ENCODE results near the gene EFS. TPM values are rescaled to one million over a fixed set of nuclear protein-coding genes. Genes with fewer than 3 reads are reported as not detected.

The EFS gene
- total RNA-seq, 1 experiment from 2014 or later: 0.36 TPM

DNA sequence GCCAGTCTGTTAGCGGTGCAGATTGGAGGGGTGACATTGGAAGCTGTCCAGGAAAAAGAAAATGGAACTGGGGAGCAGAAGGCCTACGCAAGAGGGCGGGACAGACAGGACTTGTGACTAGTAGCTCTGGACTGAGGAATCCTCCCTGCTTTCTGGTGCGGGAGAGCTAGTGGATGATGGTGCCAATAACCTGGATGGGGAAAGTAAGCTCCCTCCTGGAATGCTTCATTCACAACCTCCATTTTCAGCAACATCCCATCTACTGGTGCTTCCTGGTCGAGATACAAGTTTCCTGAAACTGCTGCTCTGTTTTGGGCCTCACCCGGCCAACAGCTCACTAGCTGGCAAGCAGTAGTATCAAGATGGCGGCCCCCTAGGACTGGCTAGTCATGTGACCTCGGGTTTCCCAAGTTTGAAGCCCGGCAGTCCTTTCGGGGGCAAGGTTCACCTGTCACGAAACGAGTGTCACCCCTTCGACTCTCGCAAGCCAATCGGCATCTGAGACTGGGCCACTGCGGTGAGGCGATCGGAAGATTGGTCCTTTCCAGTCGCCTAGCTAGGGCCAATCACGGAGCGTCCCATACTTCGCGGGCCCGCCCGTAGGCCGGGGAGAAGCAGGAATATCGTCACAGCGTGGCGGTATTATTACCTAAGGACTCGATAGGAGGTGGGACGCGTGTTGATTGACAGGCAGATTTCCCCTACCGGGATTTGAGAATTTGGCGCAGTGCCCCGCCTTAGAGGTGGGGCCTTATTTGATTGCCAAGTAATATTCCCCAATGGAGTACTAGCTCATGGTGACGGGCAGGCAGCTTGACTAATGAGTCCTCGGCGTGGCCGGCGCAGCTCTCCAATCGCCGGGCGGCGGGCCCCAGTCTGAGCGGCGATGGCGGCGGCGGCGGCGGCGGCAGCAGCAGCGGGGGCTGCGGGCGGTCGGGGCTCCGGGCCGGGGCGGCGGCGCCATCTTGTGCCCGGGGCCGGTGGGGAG lies 44.1 kb downstream of the EFS start, which contains the start of gene PABPN1:
Gene PABPN1 (plus strand): TSS at position 874 of the 988 bp plus-strand sequence. CDS start 13 bp downstream, at position 887.
- Histone ChIP-seq H3K9me2 (replicated peaks; ENCODE audit: low read length) (no peaks in the 10 kb centered on the region), H3F3A (ENCODE audit: low read length, unreplicated experiment) (no peaks in the 10 kb centered on the region), H3K9ac (ENCODE audit: low read length) (peak within 1 kb of the TSS; percentile 96), H3K4me3 (ENCODE audit: low read length) (peak within 1 kb of the TSS; percentile 99), H3K27me3 (ENCODE audit: low read length) (no peaks in the 10 kb centered on the region), H3K4me1 (ENCODE audit: insufficient read depth, low read length) (peaks cover 17% of the 10 kb centered on the region), H4K20me1 (ENCODE audit: low read length) (peaks cover 11% of the 10 kb centered on the region; the same call in 1 of the 2 replicates), H3K79me2 (ENCODE audit: low read length) (peaks cover 26% of the 10 kb centered on the region), H2AFZ (ENCODE audit: low read length) (peak within 1 kb of the TSS; percentile 89), H3K36me3 (ENCODE audit: low read depth, low read length) (peaks cover 36% of the 10 kb centered on the region), H3K4me2 (ENCODE audit: low read length) (peak within 1 kb of the TSS; percentile 94), H3K9me3 (ENCODE audit: low read length) (no peaks in the 10 kb centered on the region), H3K27ac (ENCODE audit: low read length) (peak within 1 kb of the TSS; percentile 80)
- TF ChIP-seq EZH2phosphoT487 (IDR thresholded peaks at IDR 0.05; ENCODE audit: borderline replicate concordance, low read length): no peak
- ChIA-PET CTCF (interaction anchor here (0.7 to 2.1 kb wide), 4 partner anchors 20 to 656 kb away, joined by 4 to 14 read pairs (median 5); no protein-coding TSS in a partner anchor), POLR2A (ENCODE audit: unreplicated experiment) (interaction anchor here (0.7 to 2.0 kb wide), 7 partner anchors 14 to 820 kb away, joined by 3 to 13 read pairs (median 6); partner anchors contain the start of genes BCL2L2, EMC9, HOMEZ and PPP1R3E)
- DNase-seq: peak; percentile 100
- peak; percentile 91 for ATAC-seq
- BruUV-seq (replicated peaks): TSS peak; percentile 93
- intact Hi-C loops (cut with micrococcal nuclease): loop anchor here (1.0 kb wide), 3 partner anchors 15 to 148 kb away; partner anchors contain the start of genes BCL2L2 and NGDN

DNA sequence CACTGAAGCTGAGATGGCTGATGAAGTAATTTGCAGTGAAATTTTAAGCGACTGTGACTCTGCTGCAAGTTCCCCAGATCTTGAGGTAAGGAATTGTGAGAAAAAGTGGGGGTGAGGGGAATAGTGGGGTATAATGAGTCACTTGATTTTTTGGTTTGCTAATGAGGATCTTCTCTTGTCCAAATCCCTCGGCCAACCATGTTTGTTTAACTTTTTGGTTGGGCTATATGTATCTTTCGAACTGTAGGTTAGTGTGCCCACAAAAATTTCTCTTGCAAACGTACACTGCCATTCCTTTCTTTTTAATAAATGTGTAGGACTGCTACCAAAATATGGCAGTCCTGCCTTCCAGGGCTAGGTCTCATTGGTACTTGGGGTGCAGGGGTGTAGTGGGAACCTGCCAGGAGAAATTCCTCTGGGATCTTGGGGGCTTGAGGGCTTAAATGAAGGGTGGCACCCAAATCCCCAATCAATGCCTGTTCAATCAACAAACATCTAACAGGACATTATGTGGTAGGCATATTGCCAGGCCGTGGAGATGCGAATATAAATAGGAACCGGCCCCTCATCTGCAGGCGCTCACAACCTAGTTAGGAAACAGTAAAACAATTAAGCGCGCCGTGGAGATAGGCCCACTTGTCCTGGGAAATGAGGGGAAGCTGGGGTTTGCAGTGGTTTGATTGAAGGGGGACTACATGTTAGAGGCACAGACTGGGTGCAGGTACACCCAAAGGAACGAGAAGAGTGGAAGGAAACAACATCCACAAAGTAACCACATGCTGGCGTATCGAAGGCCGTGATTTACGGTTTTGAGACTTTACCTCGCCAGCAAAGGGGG lies 45.0 kb downstream of the EFS start:
- peak overlapping the region; percentile 80 for H3K4me2 ChIP-seq (ENCODE audit: low read length)
- peaks cover 17% of the 10 kb centered on the region for H3K4me1 ChIP-seq (ENCODE audit: insufficient read depth, low read length)
- H3K36me3 ChIP-seq (ENCODE audit: low read depth, low read length): peaks cover 34% of the 10 kb centered on the region
- no peaks in the 10 kb centered on the region for H3K9me3 ChIP-seq (ENCODE audit: low read length)
- no peaks in the 10 kb centered on the region for H3K9me2 ChIP-seq (replicated peaks; ENCODE audit: low read length)
- CTCF ChIA-PET: interaction anchor here (0.6 kb wide), 1 partner anchor 24 kb away, joined by 4 read pairs; no protein-coding TSS in a partner anchor
- no TSS peak for BruUV-seq (replicated peaks)
- peaks cover 11% of the 10 kb centered on the region; the same call in 1 of the 2 replicates for H4K20me1 ChIP-seq (ENCODE audit: low read length)
- peaks cover 26% of the 10 kb centered on the region for H3K79me2 ChIP-seq (ENCODE audit: low read length)
- peak overlapping the region; percentile 89 for H2AFZ ChIP-seq (ENCODE audit: low read length)
- H3K27me3 ChIP-seq (ENCODE audit: low read length): no peaks in the 10 kb centered on the region
- peak overlapping the region; percentile 80 for H3K27ac ChIP-seq (ENCODE audit: low read length)
- intact Hi-C loops (cut with micrococcal nuclease): no loop called here
- H3K9ac ChIP-seq (ENCODE audit: low read length): peak overlapping the region; percentile 63
- no peaks in the 10 kb centered on the region for H3F3A ChIP-seq (ENCODE audit: low read length, unreplicated experiment)
- POLR2A ChIA-PET (ENCODE audit: unreplicated experiment): interaction anchor here (0.7 to 2.0 kb wide), 4 partner anchors 13 to 34 kb away, joined by 3 to 16 read pairs (median 9); partner anchors contain the start of genes BCL2L2, HOMEZ and PPP1R3E
- TF ChIP-seq, protein P1, sequence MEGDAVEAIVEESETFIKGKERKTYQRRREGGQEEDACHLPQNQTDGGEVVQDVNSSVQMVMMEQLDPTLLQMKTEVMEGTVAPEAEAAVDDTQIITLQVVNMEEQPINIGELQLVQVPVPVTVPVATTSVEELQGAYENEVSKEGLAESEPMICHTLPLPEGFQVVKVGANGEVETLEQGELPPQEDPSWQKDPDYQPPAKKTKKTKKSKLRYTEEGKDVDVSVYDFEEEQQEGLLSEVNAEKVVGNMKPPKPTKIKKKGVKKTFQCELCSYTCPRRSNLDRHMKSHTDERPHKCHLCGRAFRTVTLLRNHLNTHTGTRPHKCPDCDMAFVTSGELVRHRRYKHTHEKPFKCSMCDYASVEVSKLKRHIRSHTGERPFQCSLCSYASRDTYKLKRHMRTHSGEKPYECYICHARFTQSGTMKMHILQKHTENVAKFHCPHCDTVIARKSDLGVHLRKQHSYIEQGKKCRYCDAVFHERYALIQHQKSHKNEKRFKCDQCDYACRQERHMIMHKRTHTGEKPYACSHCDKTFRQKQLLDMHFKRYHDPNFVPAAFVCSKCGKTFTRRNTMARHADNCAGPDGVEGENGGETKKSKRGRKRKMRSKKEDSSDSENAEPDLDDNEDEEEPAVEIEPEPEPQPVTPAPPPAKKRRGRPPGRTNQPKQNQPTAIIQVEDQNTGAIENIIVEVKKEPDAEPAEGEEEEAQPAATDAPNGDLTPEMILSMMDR (conservative IDR thresholded peaks at IDR 0.05; ENCODE audit: low read depth, low read length): no peak
- no peak for TF ChIP-seq EZH2 (IDR thresholded peaks at IDR 0.05; ENCODE audit: low read length, unreplicated experiment)
- no peak for TF ChIP-seq EZH2phosphoT487 (IDR thresholded peaks at IDR 0.05; ENCODE audit: borderline replicate concordance, low read length)
- peak overlapping the region; percentile 44 for H3K4me3 ChIP-seq (ENCODE audit: low read length)
- DNase-seq (no peak), ATAC-seq (no peak)

DNA sequence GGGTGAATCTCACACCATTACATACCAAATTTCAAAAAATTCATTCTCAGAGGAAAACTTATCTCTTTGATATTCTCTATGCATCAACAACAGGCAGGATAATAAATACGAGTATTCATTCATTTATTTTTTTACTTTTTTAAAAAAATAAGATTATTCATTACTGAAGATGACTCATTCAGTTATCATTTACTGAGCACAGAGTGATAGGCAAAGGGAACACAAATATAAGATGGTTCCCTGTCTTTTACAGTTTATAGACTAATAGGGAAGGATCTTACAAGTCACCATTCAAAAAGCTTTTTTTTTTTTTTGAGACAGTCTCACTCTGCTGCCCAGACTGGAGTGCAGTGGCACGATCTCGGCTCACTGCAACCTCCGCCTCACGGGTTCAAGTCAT lies 48.7 kb downstream of the EFS start:
- H3K36me3 ChIP-seq (ENCODE audit: low read depth, low read length): peaks cover 12% of the 10 kb centered on the region
- ATAC-seq (no peak), DNase-seq (no peak)
- H3K9ac ChIP-seq (ENCODE audit: low read length): no peak overlapping the region
- TF ChIP-seq, protein P1 (conservative IDR thresholded peaks at IDR 0.05; ENCODE audit: low read depth, low read length): no peak
- TF ChIP-seq EZH2 (IDR thresholded peaks at IDR 0.05; ENCODE audit: low read length, unreplicated experiment) (no peak), EZH2phosphoT487 (IDR thresholded peaks at IDR 0.05; ENCODE audit: borderline replicate concordance, low read length) (no peak)
- H3K27me3 ChIP-seq (ENCODE audit: low read length): no peaks in the 10 kb centered on the region
- peaks cover 8% of the 10 kb centered on the region for H3K4me1 ChIP-seq (ENCODE audit: insufficient read depth, low read length)
- no peaks in the 10 kb centered on the region for H4K20me1 ChIP-seq (ENCODE audit: low read length)
- POLR2A ChIA-PET (ENCODE audit: unreplicated experiment): no interaction called here
- H2AFZ ChIP-seq (ENCODE audit: low read length): no peak overlapping the region
- H3K79me2 ChIP-seq (ENCODE audit: low read length): 0 out of 2 replicates have a peak, but pooled peaks cover under 1% of the 10 kb centered on the region
- no peaks in the 10 kb centered on the region for H3K9me3 ChIP-seq (ENCODE audit: low read length)
- H3K9me2 ChIP-seq (replicated peaks; ENCODE audit: low read length): no peaks in the 10 kb centered on the region
- intact Hi-C loops (cut with micrococcal nuclease): no loop called here
- CTCF ChIA-PET: no interaction called here
- no peak overlapping the region for H3K27ac ChIP-seq (ENCODE audit: low read length)
- H3K4me3 ChIP-seq (ENCODE audit: low read length): no peak overlapping the region
- H3F3A ChIP-seq (ENCODE audit: low read length, unreplicated experiment): no peaks in the 10 kb centered on the region
- no TSS peak for BruUV-seq (replicated peaks)
- H3K4me2 ChIP-seq (ENCODE audit: low read length): no peak overlapping the region
